Aorta (tissue), 5 donors: Measurements from ENCODE around the gene PAX5. TPM values are rescaled to one million over a fixed set of nuclear protein-coding genes. Genes with fewer than 3 reads are reported as not detected.
A peak's percentile ranks its signal among the peaks of the same experiment; 100 is the strongest.

ENCODE experiments used
- ATAC-seq: fragments of 200-7000 bp; cut with Tn5 transposase; one replicate; pipeline ENCODE4 v1.9.1; 2022; ENCODE audit warnings: moderate library complexity; ENCODE audit not compliant: low FRiP score
- DNase-seq, 2 donors: peaks; one replicate each; pipeline ENCODE4 v3.0.0-alpha.2; 2020
- H3K27ac ChIP-seq, 2 donors: one replicate each; pipeline ENCODE4 v1.5.1; 2013; ENCODE audit warnings: low read length in 2 of 2, mild to moderate bottlenecking in 2 of 2, moderate library complexity in 2 of 2, control low read depth in 1 of 2, inconsistent platforms in 1 of 2, low read depth in 1 of 2
- H3K27me3 ChIP-seq, 2 donors: one replicate each; pipeline ENCODE4 v1.6.1; 2013; ENCODE audit warnings: control low read depth in 1 of 2, low read length in 1 of 2, mild to moderate bottlenecking in 1 of 2, moderate library complexity in 1 of 2; ENCODE audit not compliant: insufficient read depth in 2 of 2, control insufficient read depth in 1 of 2
- H3K36me3 ChIP-seq, 2 donors: one replicate each; pipeline ENCODE4 v1.6.1; 2013; ENCODE audit warnings: control low read depth in 1 of 2, low read length in 1 of 2, mild to moderate bottlenecking in 1 of 2; ENCODE audit not compliant: insufficient read depth in 2 of 2, control insufficient read depth in 1 of 2
- H3K4me1 ChIP-seq, 2 donors: one replicate each; pipeline ENCODE4 v1.6.1; 2013; ENCODE audit warnings: low read length in 2 of 2, control low read depth in 1 of 2, mild to moderate bottlenecking in 1 of 2, moderate library complexity in 1 of 2; ENCODE audit not compliant: insufficient read depth in 2 of 2, control insufficient read depth in 1 of 2
- H3K4me3 ChIP-seq, 2 donors: one replicate each; pipeline ENCODE4 v1.5.1; 2013; ENCODE audit warnings: low read length in 2 of 2, control low read depth in 1 of 2, mild to moderate bottlenecking in 1 of 2
- H3K9me3 ChIP-seq: one replicate; pipeline ENCODE4 v1.6.1; 2013; ENCODE audit warnings: mild to moderate bottlenecking, low read length; ENCODE audit not compliant: control insufficient read depth
- WGBS, 2 donors: extraction: QIAGEN DNeasy Blood & Tissue Kit; methylation state at CpG; one replicate each; pipeline ENCODE4 v1.1.7; 2013; 5-methylcytosine and 5-hydroxymethylcytosine counted together
- intact Hi-C, 2 donors: fragments of 100-400 bp; cut with DNase I; formaldehyde crosslinking; loops; one replicate each; pipeline versions ENCODE4 v1.14.2 to v1.15.0; 2022
- polyA plus RNA-seq, 2 donors: library from polyadenylated mRNA; stranded (reverse); fragments of 200-250 nt; gene quantifications; one replicate each; pipeline ENCODE4 v1.2.3, GENCODE V29; 2013
- total RNA-seq, 2 donors: library from RNA; stranded (reverse); fragmentation: NEBNext Ultra II Directional; extraction: Animal tissue kit (Norgen Biotek cat#: 25700); gene quantifications; one replicate each; pipeline ENCODE4 v1.2.1, GENCODE V29; 2021
- donor health status: healthy with polysubstance abuse.
- donor health status: Bipolar disorder and iron deficiency.
- donor health status: DM: no; HTN: no; CAD: no.
- donor health status: DM: no; HTN: no; CAD: no.
- donor health status: DM: yes; HTN: yes; CAD: no.

PAX5 gene
- total and polyA plus RNA-seq, 4 donors = under 0.01 to 0.81 (median 0.40) TPM

- Histone ChIP-seq H3K27me3 (no peaks in the 10 kb centered on the region), H3K36me3 (no peaks in the 10 kb centered on the region), H3K9me3 (no peaks in the 10 kb centered on the region), H3K4me3 (no peak overlapping the region), H3K4me1 (no peaks in the 10 kb centered on the region), H3K27ac (no peak overlapping the region)
- ATAC-seq = no peak
- no peak for DNase-seq
- intact Hi-C loops = no loop called here
- WGBS, 2 donors = 47 to 49% methylated on average over 8 of the region's 8 CpGs
Measured at GRCh38 chr9:36999728-37000333, 34.2 kb downstream of the PAX5 start.

GRCh38 chr9:36997414-36997813 lies 36.7 kb downstream of the PAX5 start:
- 61 to 62% methylated on average over 11 to 12 of the region's 12 CpGs for WGBS, 2 donors
- no peaks in the 10 kb centered on the region for H3K27me3 ChIP-seq

GRCh38 chr9:36996706-36997086 lies 37.4 kb downstream of the PAX5 start:
- intact Hi-C loops = no loop called here
- no peak overlapping the region for H3K27ac ChIP-seq
- DNase-seq = no peak
- no peak for ATAC-seq
- no peaks in the 10 kb centered on the region for H3K27me3 ChIP-seq
- 69 to 72% methylated on average over 5 of the region's 5 CpGs for whole genome bisulfite sequencing, 2 donors
- no peaks in the 10 kb centered on the region for H3K36me3 ChIP-seq
- H3K4me3 ChIP-seq = no peak overlapping the region
- H3K9me3 ChIP-seq = no peaks in the 10 kb centered on the region
- H3K4me1 ChIP-seq = no peaks in the 10 kb centered on the region

More at GRCh38 chr9:36997414-36997813, 36.7 kb downstream of the PAX5 start:
- no peak overlapping the region for H3K27ac ChIP-seq
- DNase-seq = no peak
- no peaks in the 10 kb centered on the region for H3K36me3 ChIP-seq
- H3K4me3 ChIP-seq = no peak overlapping the region
- intact Hi-C loops = no loop called here
- no peak for ATAC-seq
- no peaks in the 10 kb centered on the region for H3K9me3 ChIP-seq
- no peaks in the 10 kb centered on the region for H3K4me1 ChIP-seq

GRCh38 chr9:36995927-36996705 lies 38.0 kb downstream of the PAX5 start:
- DNase-seq (peak in 1 of 2 donors; percentile 52), ATAC-seq (peak; percentile 45)
- H3K27me3 ChIP-seq = peaks cover 0 to 3% of the 10 kb centered on the region in 2 donors
- no peaks in the 10 kb centered on the region for H3K4me1 ChIP-seq
- WGBS, 2 donors = 26 to 29% methylated on average over 16 of the region's 16 CpGs
- H3K9me3 ChIP-seq = peaks cover 4% of the 10 kb centered on the region
- no peaks in the 10 kb centered on the region for H3K36me3 ChIP-seq
- H3K27ac ChIP-seq = no peak overlapping the region
- intact Hi-C loops = no loop called here
- no peak overlapping the region for H3K4me3 ChIP-seq

GRCh38 chr9:36993933-36994764 lies 39.9 kb downstream of the PAX5 start:
- H3K4me1 ChIP-seq = no peaks in the 10 kb centered on the region
- H3K4me3 ChIP-seq = no peak overlapping the region
- DNase-seq (no peak), ATAC-seq (no peak)
- H3K27me3 ChIP-seq = peaks cover 0 to 4% of the 10 kb centered on the region in 2 donors
- H3K27ac ChIP-seq = no peak overlapping the region
- 46 to 47% methylated on average over 19 of the region's 19 CpGs for WGBS, 2 donors
- no peaks in the 10 kb centered on the region for H3K36me3 ChIP-seq
- peaks cover 5% of the 10 kb centered on the region for H3K9me3 ChIP-seq
- intact Hi-C loops = no loop called here

GRCh38 chr9:36992501-36993316 lies 41.4 kb downstream of the PAX5 start:
- intact Hi-C loops = no loop called here
- peaks cover 0 to 4% of the 10 kb centered on the region in 2 donors for H3K27me3 ChIP-seq
- ATAC-seq = no peak
- no peak overlapping the region for H3K4me3 ChIP-seq
- no peak for DNase-seq
- WGBS, 2 donors = 44 to 45% methylated on average over 7 of the region's 7 CpGs
- peaks cover 5% of the 10 kb centered on the region for H3K9me3 ChIP-seq
- H3K4me1 ChIP-seq = no peaks in the 10 kb centered on the region
- no peak overlapping the region for H3K27ac ChIP-seq
- no peaks in the 10 kb centered on the region for H3K36me3 ChIP-seq

- H3K9me3 ChIP-seq = peaks cover 5% of the 10 kb centered on the region
- DNase-seq (no peak), ATAC-seq (no peak)
- H3K27me3 ChIP-seq = peaks cover 0 to 4% of the 10 kb centered on the region in 2 donors
- no peak overlapping the region for H3K27ac ChIP-seq
- H3K36me3 ChIP-seq = no peaks in the 10 kb centered on the region
- no peak overlapping the region for H3K4me3 ChIP-seq
- intact Hi-C loops = no loop called here
- no peaks in the 10 kb centered on the region for H3K4me1 ChIP-seq
- WGBS, 2 donors = 7 to 11% methylated on average over 6 of the region's 6 CpGs
Measured at GRCh38 chr9:36991516-36992134, 42.4 kb downstream of the PAX5 start.

GRCh38 chr9:36988848-36989247 lies 45.2 kb downstream of the PAX5 start:
- no peak for DNase-seq
- no peaks in the 10 kb centered on the region for H3K4me1 ChIP-seq
- H3K4me3 ChIP-seq = no peak overlapping the region
- H3K9me3 ChIP-seq = peaks cover 5% of the 10 kb centered on the region
- 30 to 36% methylated on average over 6 of the region's 6 CpGs for WGBS, 2 donors
- ATAC-seq = no peak
- no peak overlapping the region for H3K27ac ChIP-seq
- no peaks in the 10 kb centered on the region for H3K36me3 ChIP-seq
- intact Hi-C loops = no loop called here
- H3K27me3 ChIP-seq = peaks cover 0 to 4% of the 10 kb centered on the region in 2 donors
